ENCODE results near the gene ALG2. TPM values are rescaled to one million over a fixed set of nuclear protein-coding genes. Genes with fewer than 3 reads are reported as not detected.

Gene ALG2
- total and polyA plus RNA-seq, 2 experiments from 2014 or later = 31.5 to 39.7 TPM

GRCh38 chr9:99169086-99169485, 52.7 kb downstream of the ALG2 start (continued):
- TF ChIP-seq ZNF462 (CRISPR knock-in tag; IDR thresholded peaks at IDR 0.05) (no peak), ZNF331 (CRISPR knock-in tag; IDR thresholded peaks at IDR 0.05; ENCODE audit: low read depth) (no peak), JUNB (IDR thresholded peaks at IDR 0.05; ENCODE audit: unreplicated experiment) (no peak), STAT1 (IDR thresholded peaks at IDR 0.05; ENCODE audit: unreplicated experiment) (no peak), EZH2 (IDR thresholded peaks at IDR 0.05; ENCODE audit: low read depth, unreplicated experiment) (no peak), ETS1 (IDR thresholded peaks at IDR 0.05) (no peak)

GRCh38 chr9:99167694-99168093, 54.0 kb downstream of the ALG2 start:
- no peak overlapping the region for H3K4me2 ChIP-seq
- H3K4me3 ChIP-seq = no peak overlapping the region
- no peak for ATAC-seq
- no peaks in the 10 kb centered on the region for H3F3A ChIP-seq (replicated peaks; ENCODE audit: low read depth)
- peaks cover 15% of the 10 kb centered on the region for H3K9me2 ChIP-seq (ENCODE audit: insufficient read depth)
- no peaks in the 10 kb centered on the region for H3K36me3 Mint-ChIP-seq (ENCODE audit: low read depth)
- H3K4me3 Mint-ChIP-seq = no peak overlapping the region
- H3K36me3 ChIP-seq (ENCODE audit: insufficient read depth) = no peaks in the 10 kb centered on the region
- H3K4me1 Mint-ChIP-seq = peaks cover 44% of the 10 kb centered on the region
- no peaks in the 10 kb centered on the region for H3K27me3 ChIP-seq (ENCODE audit: insufficient read depth)
- no peaks in the 10 kb centered on the region for H4K20me1 ChIP-seq (replicated peaks; ENCODE audit: insufficient read depth)
- DNase-seq (ENCODE audit: low spot score) = no peak
- H3K79me2 ChIP-seq (replicated peaks; ENCODE audit: insufficient read depth) = no peaks in the 10 kb centered on the region
- H3K27ac Mint-ChIP-seq = no peak overlapping the region
- H2AFZ ChIP-seq = peak overlapping the region; percentile 80; the same call in 1 of the 2 replicates
- H3K27me3 Mint-ChIP-seq (ENCODE audit: insufficient read depth, low read depth, poor library complexity) = peaks cover 17% of the 10 kb centered on the region
- no peak overlapping the region for H3K27ac ChIP-seq (ENCODE audit: low read depth)
- peaks cover 22% of the 10 kb centered on the region for H3K4me1 ChIP-seq (ENCODE audit: insufficient read depth)
- no peaks in the 10 kb centered on the region for H3K9me3 Mint-ChIP-seq
- no peak for TF ChIP-seq ZNF114 (CRISPR knock-in tag; IDR thresholded peaks at IDR 0.05)
- no peak for TF ChIP-seq ETS1 (IDR thresholded peaks at IDR 0.05)
- no peak for TF ChIP-seq CREB1 (CRISPR knock-in tag; IDR thresholded peaks at IDR 0.05; ENCODE audit: low read depth)
- no peak for TF ChIP-seq NANOG (IDR thresholded peaks at IDR 0.05; ENCODE audit: borderline replicate concordance)
- no peak for TF ChIP-seq EZH2 (IDR thresholded peaks at IDR 0.05; ENCODE audit: low read depth, unreplicated experiment)
- no peak for TF ChIP-seq EZH2phosphoT487 (IDR thresholded peaks at IDR 0.05; ENCODE audit: unreplicated experiment)
- no peak for TF ChIP-seq ZNF331 (CRISPR knock-in tag; IDR thresholded peaks at IDR 0.05; ENCODE audit: low read depth)
- no peak for TF ChIP-seq POLR2AphosphoS5 (IDR thresholded peaks at IDR 0.05; ENCODE audit: low read depth)
- TF ChIP-seq JUNB (IDR thresholded peaks at IDR 0.05; ENCODE audit: unreplicated experiment) = no peak
